Esophagus (tissue), 2 donors: ENCODE measurements around the gene ZNF490. TPM values are rescaled to one million over a fixed set of nuclear protein-coding genes. Genes with fewer than 3 reads are reported as not detected.

Experiments
- H3K27ac ChIP-seq, 2 donors: one replicate each; pipeline ENCODE4 v1.5.1; 2013; ENCODE audit warnings: low read depth in 2 of 2, mild to moderate bottlenecking in 2 of 2, inconsistent platforms in 1 of 2, low read length in 1 of 2, moderate library complexity in 1 of 2
- H3K27me3 ChIP-seq, 2 donors: one replicate each; pipeline ENCODE4 v1.6.1; 2013; ENCODE audit warnings: low read length in 2 of 2, control low read depth in 1 of 2, mild to moderate bottlenecking in 1 of 2; ENCODE audit not compliant: insufficient read depth in 2 of 2, control insufficient read depth in 1 of 2
- H3K36me3 ChIP-seq, 2 donors: one replicate each; pipeline ENCODE4 v1.6.1; 2013; ENCODE audit warnings: low read length in 1 of 2; ENCODE audit not compliant: control insufficient read depth in 2 of 2, insufficient read depth in 2 of 2
- H3K4me1 ChIP-seq, 2 donors: one replicate each; pipeline ENCODE4 v1.6.1; 2013; ENCODE audit warnings: low read length in 1 of 2; ENCODE audit not compliant: control insufficient read depth in 2 of 2, insufficient read depth in 2 of 2
- H3K4me3 ChIP-seq, 2 donors: one replicate each; pipeline ENCODE4 v1.5.1; 2013; ENCODE audit warnings: low read length in 2 of 2, mild to moderate bottlenecking in 2 of 2, low read depth in 1 of 2, moderate library complexity in 1 of 2
- H3K9me3 ChIP-seq, 2 donors: one replicate each; pipeline ENCODE4 v1.6.1; 2013; ENCODE audit warnings: mild to moderate bottlenecking in 2 of 2, low read depth in 1 of 2, low read length in 1 of 2, moderate library complexity in 1 of 2; ENCODE audit not compliant: control insufficient read depth in 2 of 2, insufficient read depth in 1 of 2
- WGBS, 2 donors: extraction: QIAGEN DNeasy Blood & Tissue Kit; methylation state at CpG; one replicate each; pipeline ENCODE4 v1.1.7; 2013; 5-methylcytosine and 5-hydroxymethylcytosine counted together
- polyA plus RNA-seq, 2 donors: library from polyadenylated mRNA; stranded (reverse); fragments of 200-250 nt; gene quantifications; one replicate each; pipeline ENCODE4 v1.2.3, GENCODE V29; 2013
- donor health status: healthy with polysubstance abuse.
- donor health status: Bipolar disorder and iron deficiency.

ZNF490 gene
- polyA plus RNA-seq, result under 1 TPM; 0.36 to 0.61 TPM

GRCh38 chr19:12610540-12611360 lies at the start of gene ZNF490, which contains the start of gene ZNF791:
Gene ZNF490, minus strand, starts transcription at chr19:12610813. Its CDS starts 133 bp downstream, at chr19:12610680.
Gene ZNF791, plus strand, starts transcription at chr19:12610920. Its CDS starts 160 bp downstream, at chr19:12611080.
- Histone ChIP-seq H3K27me3 (no peaks in the 10 kb centered on the region), H3K27ac (peak within 1 kb of the TSS; percentile 99 to 100), H3K9me3 (no peaks in the 10 kb centered on the region), H3K4me1 (no peaks in the 10 kb centered on the region), H3K4me3 (peak within 1 kb of the TSS; percentile 91 to 98), H3K36me3 (peaks cover 2 to 5% of the 10 kb centered on the region in 2 donors)
- WGBS, 2 donors, result 0 to 1% methylated on average over 61 of the region's 61 CpGs

- Histone ChIP-seq H3K4me3 (no peak overlapping the region), H3K36me3 (peaks cover 9 to 28% of the 10 kb centered on the region in 2 donors), H3K4me1 (no peaks in the 10 kb centered on the region), H3K9me3 (no peaks in the 10 kb centered on the region), H3K27ac (no peak overlapping the region), H3K27me3 (no peaks in the 10 kb centered on the region)
- 93 to 97% methylated on average over 22 of the region's 22 CpGs for WGBS, 2 donors
These were observed 47.4 kb upstream of the ZNF490 start for GRCh38 chr19:12657966-12658365.

GRCh38 chr19:12656899-12657571 lies 46.4 kb upstream of the ZNF490 start:
- H3K9me3 ChIP-seq, result no peaks in the 10 kb centered on the region
- no peak overlapping the region for H3K27ac ChIP-seq
- H3K4me1 ChIP-seq, result no peaks in the 10 kb centered on the region
- H3K36me3 ChIP-seq, result peaks cover 9 to 30% of the 10 kb centered on the region in 2 donors
- H3K27me3 ChIP-seq, result no peaks in the 10 kb centered on the region
- WGBS, 2 donors, result 69 to 75% methylated on average over 48 to 50 of the region's 50 CpGs
- no peak overlapping the region for H3K4me3 ChIP-seq

GRCh38 chr19:12655546-12655945 lies 44.9 kb upstream of the ZNF490 start:
- 94 to 96% methylated on average over 8 of the region's 8 CpGs for WGBS, 2 donors
- H3K9me3 ChIP-seq, result no peaks in the 10 kb centered on the region
- H3K27me3 ChIP-seq, result no peaks in the 10 kb centered on the region
- peaks cover 9 to 24% of the 10 kb centered on the region in 2 donors for H3K36me3 ChIP-seq
- H3K27ac ChIP-seq, result no peak overlapping the region
- no peaks in the 10 kb centered on the region for H3K4me1 ChIP-seq
- H3K4me3 ChIP-seq, result no peak overlapping the region

- H3K4me1 ChIP-seq, result peaks cover 5 to 7% of the 10 kb centered on the region in 2 donors
- 91 to 92% methylated on average over 6 of the region's 6 CpGs for WGBS, 2 donors
- no peaks in the 10 kb centered on the region for H3K9me3 ChIP-seq
- H3K36me3 ChIP-seq, result peaks cover 9 to 12% of the 10 kb centered on the region in 2 donors
- H3K27me3 ChIP-seq, result no peaks in the 10 kb centered on the region
- H3K4me3 ChIP-seq, result no peak overlapping the region
- H3K27ac ChIP-seq, result no peak overlapping the region
These were observed 41.6 kb upstream of the ZNF490 start for GRCh38 chr19:12652219-12652618.

GRCh38 chr19:12649941-12650340 lies 39.3 kb upstream of the ZNF490 start:
- H3K27ac ChIP-seq, result no peak overlapping the region
- WGBS, 2 donors, result 95 to 97% methylated on average over 10 of the region's 10 CpGs
- H3K9me3 ChIP-seq, result no peaks in the 10 kb centered on the region

GRCh38 chr19:12648088-12648487 lies 37.5 kb upstream of the ZNF490 start:
- H3K9me3 ChIP-seq, result no peaks in the 10 kb centered on the region
- peak overlapping the region; percentile 6 to 8 for H3K4me3 ChIP-seq
- WGBS, 2 donors, result 20 to 33% methylated on average over 27 to 29 of the region's 29 CpGs
- no peak overlapping the region for H3K27ac ChIP-seq
- no peaks in the 10 kb centered on the region for H3K27me3 ChIP-seq
- H3K4me1 ChIP-seq, result peaks cover 5 to 7% of the 10 kb centered on the region in 2 donors
- peaks cover 0 to 3% of the 10 kb centered on the region in 2 donors for H3K36me3 ChIP-seq

More at GRCh38 chr19:12649941-12650340, 39.3 kb upstream of the ZNF490 start:
- no peak overlapping the region for H3K4me3 ChIP-seq
- no peaks in the 10 kb centered on the region for H3K27me3 ChIP-seq
- peaks cover 1 to 3% of the 10 kb centered on the region in 2 donors for H3K36me3 ChIP-seq
- peaks cover 5 to 7% of the 10 kb centered on the region in 2 donors for H3K4me1 ChIP-seq

- Histone ChIP-seq H3K27me3 (no peaks in the 10 kb centered on the region), H3K4me1 (peaks cover 5 to 7% of the 10 kb centered on the region in 2 donors), H3K36me3 (peaks cover 0 to 3% of the 10 kb centered on the region in 2 donors), H3K4me3 (peak overlapping the region; percentile 8 to 33), H3K9me3 (no peaks in the 10 kb centered on the region), H3K27ac (no peak overlapping the region)
- WGBS, 2 donors, result 19 to 26% methylated on average over 31 of the region's 31 CpGs
These were observed 37.0 kb upstream of the ZNF490 start for GRCh38 chr19:12647490-12648071.

- no peaks in the 10 kb centered on the region for H3K9me3 ChIP-seq
- 61 to 76% methylated on average over 8 of the region's 8 CpGs for whole genome bisulfite sequencing, 2 donors
- peaks cover 5 to 7% of the 10 kb centered on the region in 2 donors for H3K4me1 ChIP-seq
- no peaks in the 10 kb centered on the region for H3K27me3 ChIP-seq
- H3K27ac ChIP-seq, result no peak overlapping the region
- peaks cover 0 to under 1% of the 10 kb centered on the region in 2 donors for H3K36me3 ChIP-seq
- H3K4me3 ChIP-seq, result no peak overlapping the region
These were observed 36.4 kb upstream of the ZNF490 start for GRCh38 chr19:12647047-12647446.
